ENCODE data around the gene DNAJC6. TPM values are rescaled to one million over a fixed set of nuclear protein-coding genes. Genes with fewer than 3 reads are reported as not detected.
A peak's percentile ranks its signal among the peaks of the same experiment; 100 is the strongest.

The DNAJC6 gene
- total and polyA plus RNA-seq, 2 of the 13 experiments (the other 11 are each of a cell fraction or from before 2014, with no cell fraction given), result 1.0 to 1.6 TPM

- TF ChIP-seq REPIN1 (CRISPR knock-in tag; IDR thresholded peaks at IDR 0.05; ENCODE audit: borderline replicate concordance, low read depth) (peak; percentile 64; the same call in 1 of the 2 replicates), BRD4 (CRISPR knock-in tag; IDR thresholded peaks at IDR 0.05) (peak; percentile 93), ZNF616 (CRISPR knock-in tag; IDR thresholded peaks at IDR 0.05; ENCODE audit: low read depth) (no peak), KLF15 (CRISPR knock-in tag; IDR thresholded peaks at IDR 0.05; ENCODE audit: borderline replicate concordance) (no peak), HNF4G (IDR thresholded peaks at IDR 0.05; ENCODE audit: borderline replicate concordance, low read depth, low read length) (no peak), HNF4G (CRISPR knock-in tag; IDR thresholded peaks at IDR 0.05; ENCODE audit: borderline replicate concordance, low read depth) (no peak), FOXC1 (CRISPR knock-in tag; IDR thresholded peaks at IDR 0.05; ENCODE audit: borderline replicate concordance) (peak; percentile 87), PHF20 (CRISPR knock-in tag; IDR thresholded peaks at IDR 0.05) (peak; percentile 79), ATF5 (CRISPR knock-in tag; IDR thresholded peaks at IDR 0.05; ENCODE audit: low read depth) (no peak), CBFB (CRISPR knock-in tag; IDR thresholded peaks at IDR 0.05) (0 out of 2 replicates have a peak, but pooled peaks have one; percentile 78), SP4 (CRISPR knock-in tag; IDR thresholded peaks at IDR 0.05) (peak; percentile 79; the same call in 1 of the 2 replicates), KDM5B (CRISPR knock-in tag; IDR thresholded peaks at IDR 0.05; ENCODE audit: borderline replicate concordance) (peak; percentile 90; the same call in 1 of the 2 replicates), ATF7-NPFF (CRISPR knock-in tag; IDR thresholded peaks at IDR 0.05; ENCODE audit: low read depth) (peak; percentile 78), KMT2B (CRISPR knock-in tag; IDR thresholded peaks at IDR 0.05) (peak; percentile 88), MIER2 (CRISPR knock-in tag; IDR thresholded peaks at IDR 0.05) (0 out of 2 replicates have a peak, but pooled peaks have one; percentile 41), ZNF720 (CRISPR knock-in tag; IDR thresholded peaks at IDR 0.05) (no peak), ZNF451 (CRISPR knock-in tag; IDR thresholded peaks at IDR 0.05) (peak; percentile 60; the same call in 1 of the 2 replicates), ZNF264 (CRISPR knock-in tag; IDR thresholded peaks at IDR 0.05) (0 out of 2 replicates have a peak, but pooled peaks have one; percentile 20), SP1 (IDR thresholded peaks at IDR 0.05) (no peak), SP1 (CRISPR knock-in tag; IDR thresholded peaks at IDR 0.05) (0 out of 2 replicates have a peak, but pooled peaks have one; percentile 29)
- TF ChIP-seq, protein P1, sequence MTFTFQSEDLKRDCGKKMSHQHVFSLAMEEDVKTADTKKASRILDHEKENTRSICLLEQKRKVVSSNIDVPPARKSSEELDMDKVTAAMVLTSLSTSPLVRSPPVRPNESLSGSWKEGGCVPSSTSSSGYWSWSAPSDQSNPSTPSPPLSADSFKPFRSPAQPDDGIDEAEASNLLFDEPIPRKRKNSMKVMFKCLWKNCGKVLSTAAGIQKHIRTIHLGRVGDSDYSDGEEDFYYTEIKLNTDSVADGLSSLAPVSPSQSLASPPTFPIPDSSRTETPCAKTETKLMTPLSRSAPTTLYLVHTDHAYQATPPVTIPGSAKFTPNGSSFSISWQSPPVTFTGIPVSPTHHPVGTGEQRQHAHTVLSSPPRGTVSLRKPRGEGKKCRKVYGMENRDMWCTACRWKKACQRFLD (CRISPR knock-in tag; IDR thresholded peaks at IDR 0.05; ENCODE audit: borderline replicate concordance), result 0 out of 2 replicates have a peak, but pooled peaks have one; percentile 27
- TF ChIP-seq, protein P2, sequence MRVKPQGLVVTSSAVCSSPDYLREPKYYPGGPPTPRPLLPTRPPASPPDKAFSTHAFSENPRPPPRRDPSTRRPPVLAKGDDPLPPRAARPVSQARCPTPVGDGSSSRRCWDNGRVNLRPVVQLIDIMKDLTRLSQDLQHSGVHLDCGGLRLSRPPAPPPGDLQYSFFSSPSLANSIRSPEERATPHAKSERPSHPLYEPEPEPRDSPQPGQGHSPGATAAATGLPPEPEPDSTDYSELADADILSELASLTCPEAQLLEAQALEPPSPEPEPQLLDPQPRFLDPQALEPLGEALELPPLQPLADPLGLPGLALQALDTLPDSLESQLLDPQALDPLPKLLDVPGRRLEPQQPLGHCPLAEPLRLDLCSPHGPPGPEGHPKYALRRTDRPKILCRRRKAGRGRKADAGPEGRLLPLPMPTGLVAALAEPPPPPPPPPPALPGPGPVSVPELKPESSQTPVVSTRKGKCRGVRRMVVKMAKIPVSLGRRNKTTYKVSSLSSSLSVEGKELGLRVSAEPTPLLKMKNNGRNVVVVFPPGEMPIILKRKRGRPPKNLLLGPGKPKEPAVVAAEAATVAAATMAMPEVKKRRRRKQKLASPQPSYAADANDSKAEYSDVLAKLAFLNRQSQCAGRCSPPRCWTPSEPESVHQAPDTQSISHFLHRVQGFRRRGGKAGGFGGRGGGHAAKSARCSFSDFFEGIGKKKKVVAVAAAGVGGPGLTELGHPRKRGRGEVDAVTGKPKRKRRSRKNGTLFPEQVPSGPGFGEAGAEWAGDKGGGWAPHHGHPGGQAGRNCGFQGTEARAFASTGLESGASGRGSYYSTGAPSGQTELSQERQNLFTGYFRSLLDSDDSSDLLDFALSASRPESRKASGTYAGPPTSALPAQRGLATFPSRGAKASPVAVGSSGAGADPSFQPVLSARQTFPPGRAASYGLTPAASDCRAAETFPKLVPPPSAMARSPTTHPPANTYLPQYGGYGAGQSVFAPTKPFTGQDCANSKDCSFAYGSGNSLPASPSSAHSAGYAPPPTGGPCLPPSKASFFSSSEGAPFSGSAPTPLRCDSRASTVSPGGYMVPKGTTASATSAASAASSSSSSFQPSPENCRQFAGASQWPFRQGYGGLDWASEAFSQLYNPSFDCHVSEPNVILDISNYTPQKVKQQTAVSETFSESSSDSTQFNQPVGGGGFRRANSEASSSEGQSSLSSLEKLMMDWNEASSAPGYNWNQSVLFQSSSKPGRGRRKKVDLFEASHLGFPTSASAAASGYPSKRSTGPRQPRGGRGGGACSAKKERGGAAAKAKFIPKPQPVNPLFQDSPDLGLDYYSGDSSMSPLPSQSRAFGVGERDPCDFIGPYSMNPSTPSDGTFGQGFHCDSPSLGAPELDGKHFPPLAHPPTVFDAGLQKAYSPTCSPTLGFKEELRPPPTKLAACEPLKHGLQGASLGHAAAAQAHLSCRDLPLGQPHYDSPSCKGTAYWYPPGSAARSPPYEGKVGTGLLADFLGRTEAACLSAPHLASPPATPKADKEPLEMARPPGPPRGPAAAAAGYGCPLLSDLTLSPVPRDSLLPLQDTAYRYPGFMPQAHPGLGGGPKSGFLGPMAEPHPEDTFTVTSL (CRISPR knock-in tag; IDR thresholded peaks at IDR 0.05; ENCODE audit: borderline replicate concordance), result no peak
- TF ChIP-seq, protein P3, sequence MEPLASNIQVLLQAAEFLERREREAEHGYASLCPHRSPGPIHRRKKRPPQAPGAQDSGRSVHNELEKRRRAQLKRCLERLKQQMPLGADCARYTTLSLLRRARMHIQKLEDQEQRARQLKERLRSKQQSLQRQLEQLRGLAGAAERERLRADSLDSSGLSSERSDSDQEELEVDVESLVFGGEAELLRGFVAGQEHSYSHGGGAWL (CRISPR knock-in tag; IDR thresholded peaks at IDR 0.05), result peak; percentile 71
Measured at GRCh38 chr1:65420590-65421350, 111.4 kb downstream of the DNAJC6 start, which contains the start of the genes LEPR and LEPROT (continued).
